Transverse colon (tissue), 4 donors: ENCODE results near the gene OR5T3.

Experiments used
- CTCF ChIP-seq, 5 experiments: fragments of 200-600 bp in 3 of 5; fragments of 450-650 bp in 2 of 5; sonication (generic) in 3 of 5; IDR thresholded peaks; 1 replicate in 2 of 5; 2 replicates in 3 of 5; pipeline ENCODE4 v1.5.1; 2016 to 2017; ENCODE audit warnings: antibody characterized with exemption in 5 of 5, inconsistent platforms in 3 of 5, mild to moderate bottlenecking in 2 of 5, moderate library complexity in 1 of 5
- EP300 ChIP-seq: sonication (generic); formaldehyde crosslinking; IDR thresholded peaks from one replicate; pipeline ENCODE4 v1.6.1; 2017; ENCODE audit warnings: antibody characterized with exemption, low read depth
- POLR2A ChIP-seq: fragments of 450-650 bp; IDR thresholded peaks from one replicate; pipeline ENCODE4 v1.6.1; 2016; ENCODE audit warnings: antibody characterized with exemption, mild to moderate bottlenecking, moderate library complexity
- POLR2AphosphoS5 ChIP-seq, 3 donors: sonication (generic); formaldehyde crosslinking; IDR thresholded peaks; one replicate each; pipeline ENCODE4 v1.6.1; 2016; ENCODE audit warnings: antibody characterized with exemption in 3 of 3

GRCh38 chr11:56296898-56297297, 44.8 kb downstream of the OR5T3 start:
- TF ChIP-seq POLR2A (no peak), CTCF (IDR thresholded peaks at IDR 0.05) (no peak), EP300 (no peak), POLR2AphosphoS5 (IDR thresholded peaks at IDR 0.05) (no peak)
